Fibroblast of mammary gland (primary cell): Measurements from ENCODE around the gene IQGAP2.

Experiments
- DNase-seq: peaks from one replicate; pipeline ENCODE4 v3.0.0-alpha.2; 2010; ENCODE audit warnings: low read depth
- H3K4me3 ChIP-seq: 2 replicates; pipeline ENCODE4 v1.5.1; 2011; ENCODE audit warnings: low read depth, mild to moderate bottlenecking, low read length, moderate library complexity; ENCODE audit not compliant: control insufficient read depth
- CTCF ChIP-seq: conservative IDR thresholded peaks from 2 replicates; pipeline ENCODE4 v1.5.1; 2011; ENCODE audit warnings: low read depth, low read length, inconsistent platforms; ENCODE audit not compliant: control insufficient read depth, insufficient read depth

IQGAP2 gene

GRCh38 chr5:76694317-76694716 is 291.2 kb downstream of the IQGAP2 start:
- TF ChIP-seq CTCF = no peak
- no peak overlapping the region for H3K4me3 ChIP-seq
- DNase-seq = no peak

GRCh38 chr5:76695346-76695745 is 292.3 kb downstream of the IQGAP2 start:
- no peak for DNase-seq
- no peak for TF ChIP-seq CTCF
- H3K4me3 ChIP-seq = no peak overlapping the region

- TF ChIP-seq CTCF = no peak
- H3K4me3 ChIP-seq = no peak overlapping the region
- no peak for DNase-seq
These were observed 293.2 kb downstream of the IQGAP2 start for GRCh38 chr5:76696251-76696650.

GRCh38 chr5:76697670-76698069 is 294.6 kb downstream of the IQGAP2 start:
- TF ChIP-seq CTCF = no peak
- H3K4me3 ChIP-seq = no peak overlapping the region
- no peak for DNase-seq

- DNase-seq = no peak
These were observed 297.5 kb downstream of the IQGAP2 start for GRCh38 chr5:76700571-76700970.

GRCh38 chr5:76701298-76701697 is 298.2 kb downstream of the IQGAP2 start:
- H3K4me3 ChIP-seq = no peak overlapping the region
- no peak for TF ChIP-seq CTCF
- DNase-seq = peak; percentile 96

More at GRCh38 chr5:76700571-76700970, 297.5 kb downstream of the IQGAP2 start:
- no peak for TF ChIP-seq CTCF
- H3K4me3 ChIP-seq = no peak overlapping the region

GRCh38 chr5:76703707-76704106 is 300.6 kb downstream of the IQGAP2 start:
- no peak for TF ChIP-seq CTCF
- no peak overlapping the region for H3K4me3 ChIP-seq
- DNase-seq = no peak
